Adipocyte (in vitro differentiated cells): Measurements from ENCODE around the gene DOCK1.

Source experiments
- DNase-seq: peaks from one replicate; pipeline ENCODE4 v3.0.0-alpha.2; 2015; ENCODE audit warnings: low read depth
- H3K27me3 ChIP-seq: replicated peaks from 2 replicates; pipeline ENCODE4 v1.7.0; 2013; ENCODE audit warnings: mild to moderate bottlenecking, low read length, moderate library complexity; ENCODE audit not compliant: control insufficient read depth, insufficient read depth
- H3K36me3 ChIP-seq: 2 replicates; pipeline ENCODE4 v1.7.0; 2013; ENCODE audit warnings: low read length, mild to moderate bottlenecking, moderate library complexity; ENCODE audit not compliant: control insufficient read depth, insufficient read depth, severe bottlenecking
- H3K4me1 ChIP-seq: 2 replicates; pipeline ENCODE4 v1.7.0; 2013; ENCODE audit warnings: mild to moderate bottlenecking, low read length, moderate library complexity; ENCODE audit not compliant: control insufficient read depth, insufficient read depth
- H3K4me3 ChIP-seq: 2 replicates; pipeline ENCODE4 v1.7.0; 2013; ENCODE audit warnings: mild to moderate bottlenecking, low read length, moderate library complexity
- H3K9ac ChIP-seq: 2 replicates; pipeline ENCODE4 v1.7.0; 2013; ENCODE audit warnings: mild to moderate bottlenecking, low read length, moderate library complexity
- H3K9me3 ChIP-seq: 2 replicates; pipeline ENCODE4 v1.7.0; 2013; ENCODE audit warnings: mild to moderate bottlenecking, low read length, moderate library complexity; ENCODE audit not compliant: control insufficient read depth

DOCK1 gene

GRCh38 chr10:126940670-126941310, 35.6 kb downstream of the DOCK1 start:
- no peaks in the 10 kb centered on the region for H3K36me3 ChIP-seq
- DNase-seq = no peak
- no peaks in the 10 kb centered on the region for H3K27me3 ChIP-seq
- no peaks in the 10 kb centered on the region for H3K4me1 ChIP-seq
- no peaks in the 10 kb centered on the region for H3K9me3 ChIP-seq
- H3K4me3 ChIP-seq = no peak overlapping the region
- H3K9ac ChIP-seq = no peak overlapping the region

GRCh38 chr10:126944191-126944590, 39.0 kb downstream of the DOCK1 start:
- no peak for DNase-seq
- Histone ChIP-seq H3K9me3 (no peaks in the 10 kb centered on the region), H3K9ac (no peak overlapping the region), H3K4me1 (no peaks in the 10 kb centered on the region), H3K4me3 (no peak overlapping the region), H3K36me3 (no peaks in the 10 kb centered on the region), H3K27me3 (no peaks in the 10 kb centered on the region)

DNA sequence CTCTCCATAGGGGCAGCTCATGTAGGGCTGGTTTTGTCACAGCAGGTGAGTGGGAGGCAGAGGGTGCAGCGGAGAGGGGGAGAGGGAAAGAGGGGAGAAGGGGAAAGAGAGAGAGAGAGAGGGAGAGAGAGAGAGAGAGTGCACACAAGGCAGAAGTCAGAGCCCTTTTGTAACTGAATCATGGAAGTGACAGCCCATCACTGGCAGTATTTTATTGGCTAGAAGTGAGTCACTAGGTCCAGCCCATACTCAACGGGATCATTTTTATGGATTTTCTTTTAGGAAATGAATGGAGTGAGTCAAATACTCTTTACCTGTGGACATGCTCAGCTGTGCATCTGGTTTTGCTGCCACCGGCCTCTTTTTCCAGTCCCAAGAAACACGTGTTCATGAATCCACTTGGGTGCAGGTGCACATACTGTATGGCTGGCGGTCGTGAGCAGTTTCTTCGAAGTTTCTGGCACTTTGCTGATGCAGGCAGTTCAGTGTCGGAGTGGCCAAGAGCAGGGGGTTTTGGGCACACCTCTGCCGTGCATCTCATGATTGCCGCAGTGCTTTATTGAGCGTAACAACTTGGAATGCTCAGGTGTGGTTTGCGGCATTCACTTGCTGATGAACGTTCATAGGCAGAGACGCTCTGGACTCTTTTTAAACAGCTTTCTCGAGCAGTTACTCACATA, 40.3 kb downstream of the DOCK1 start:
- Histone ChIP-seq H3K36me3 (no peaks in the 10 kb centered on the region), H3K9me3 (no peaks in the 10 kb centered on the region), H3K27me3 (no peaks in the 10 kb centered on the region), H3K4me1 (no peaks in the 10 kb centered on the region), H3K9ac (no peak overlapping the region), H3K4me3 (no peak overlapping the region)
- DNase-seq = no peak

- Histone ChIP-seq H3K9me3 (no peaks in the 10 kb centered on the region), H3K36me3 (no peaks in the 10 kb centered on the region), H3K4me3 (no peak overlapping the region), H3K9ac (no peak overlapping the region), H3K27me3 (no peaks in the 10 kb centered on the region), H3K4me1 (no peaks in the 10 kb centered on the region)
- no peak for DNase-seq
Observed at GRCh38 chr10:126946746-126947145, 41.5 kb downstream of the DOCK1 start.

DNA sequence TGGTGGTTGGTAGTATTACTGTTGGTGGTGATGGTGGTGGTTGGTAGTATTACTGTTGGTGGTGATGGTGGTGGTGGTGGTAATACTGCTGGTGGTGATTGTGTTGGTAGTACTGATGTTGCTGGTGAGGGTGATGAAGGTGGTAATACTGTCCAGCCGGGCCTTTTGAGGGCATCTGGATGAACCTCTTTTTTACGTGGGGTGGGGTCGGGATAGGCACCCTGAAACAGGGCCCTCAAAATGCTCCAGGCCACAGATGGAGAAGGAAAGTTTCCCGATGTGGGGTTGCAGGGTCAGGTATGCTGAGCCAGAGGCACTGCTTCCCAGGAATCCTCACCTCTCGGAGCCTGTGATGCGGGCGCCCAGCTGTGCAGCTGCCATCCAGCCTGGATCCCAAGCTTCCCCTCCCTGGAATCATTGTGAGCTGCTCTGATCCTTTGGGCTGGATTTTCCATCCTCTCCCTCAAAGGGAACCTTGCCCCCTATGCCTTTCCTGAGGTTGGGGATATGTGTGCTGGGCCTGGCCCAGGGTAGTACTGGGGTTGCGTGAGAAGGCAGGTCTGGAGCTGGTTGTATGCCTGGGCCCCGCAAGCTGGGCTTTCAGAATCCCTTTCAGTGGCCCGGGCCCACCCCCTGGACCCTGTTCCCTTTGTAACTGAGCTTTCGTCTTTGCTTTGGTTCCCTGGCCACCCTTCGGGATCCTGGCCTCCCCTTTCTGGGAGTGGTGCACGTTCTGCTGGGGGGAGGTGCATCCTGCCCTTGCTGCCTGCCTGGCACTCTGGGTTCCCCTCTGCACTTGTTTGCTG, 43.3 kb downstream of the DOCK1 start:
- H3K36me3 ChIP-seq = no peaks in the 10 kb centered on the region

DNA sequence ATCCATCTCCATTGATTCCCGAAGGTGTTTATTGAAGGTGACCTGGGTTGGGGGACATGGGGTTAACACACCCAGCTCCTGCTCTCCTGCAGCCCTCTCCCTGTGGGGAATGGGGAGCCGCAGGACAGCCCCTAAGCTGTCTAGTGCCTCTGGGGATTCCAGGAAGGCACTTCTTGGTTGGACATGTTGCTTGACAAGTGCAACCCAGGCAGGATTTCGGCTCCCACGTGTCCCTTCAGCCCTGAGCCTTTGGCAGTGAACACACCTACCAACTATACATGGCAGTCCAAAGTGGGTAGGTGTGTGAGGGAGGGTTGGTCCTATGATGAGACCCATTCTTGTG, 43.9 kb downstream of the DOCK1 start:
- H3K4me1 ChIP-seq = no peaks in the 10 kb centered on the region
- no peak overlapping the region for H3K9ac ChIP-seq
- H3K27me3 ChIP-seq = no peaks in the 10 kb centered on the region
- H3K9me3 ChIP-seq = no peaks in the 10 kb centered on the region
- H3K36me3 ChIP-seq = no peaks in the 10 kb centered on the region
- no peak overlapping the region for H3K4me3 ChIP-seq
- DNase-seq = no peak

More for the DNA sequence above, 43.3 kb downstream of the DOCK1 start:
- Histone ChIP-seq H3K4me3 (no peak overlapping the region), H3K27me3 (no peaks in the 10 kb centered on the region), H3K9me3 (no peaks in the 10 kb centered on the region), H3K4me1 (no peaks in the 10 kb centered on the region), H3K9ac (no peak overlapping the region)
- no peak for DNase-seq

- Histone ChIP-seq H3K9ac (no peak overlapping the region), H3K4me1 (peaks cover 2% of the 10 kb centered on the region), H3K9me3 (no peaks in the 10 kb centered on the region), H3K27me3 (no peaks in the 10 kb centered on the region), H3K36me3 (no peaks in the 10 kb centered on the region), H3K4me3 (no peak overlapping the region)
- no peak for DNase-seq
Observed at GRCh38 chr10:126950401-126951105, 45.3 kb downstream of the DOCK1 start.

GRCh38 chr10:126953886-126954285, 48.7 kb downstream of the DOCK1 start:
- H3K4me3 ChIP-seq = no peak overlapping the region
- H3K27me3 ChIP-seq = no peaks in the 10 kb centered on the region
- peaks cover 11% of the 10 kb centered on the region for H3K4me1 ChIP-seq
- no peak overlapping the region for H3K9ac ChIP-seq
- DNase-seq = no peak
- H3K9me3 ChIP-seq = no peaks in the 10 kb centered on the region
- H3K36me3 ChIP-seq = no peaks in the 10 kb centered on the region

GRCh38 chr10:126955396-126955795, 50.2 kb downstream of the DOCK1 start:
- Histone ChIP-seq H3K27me3 (no peaks in the 10 kb centered on the region), H3K9me3 (no peaks in the 10 kb centered on the region), H3K4me1 (peaks cover 11% of the 10 kb centered on the region), H3K36me3 (no peaks in the 10 kb centered on the region), H3K9ac (no peak overlapping the region), H3K4me3 (no peak overlapping the region)
- no peak for DNase-seq

DNA sequence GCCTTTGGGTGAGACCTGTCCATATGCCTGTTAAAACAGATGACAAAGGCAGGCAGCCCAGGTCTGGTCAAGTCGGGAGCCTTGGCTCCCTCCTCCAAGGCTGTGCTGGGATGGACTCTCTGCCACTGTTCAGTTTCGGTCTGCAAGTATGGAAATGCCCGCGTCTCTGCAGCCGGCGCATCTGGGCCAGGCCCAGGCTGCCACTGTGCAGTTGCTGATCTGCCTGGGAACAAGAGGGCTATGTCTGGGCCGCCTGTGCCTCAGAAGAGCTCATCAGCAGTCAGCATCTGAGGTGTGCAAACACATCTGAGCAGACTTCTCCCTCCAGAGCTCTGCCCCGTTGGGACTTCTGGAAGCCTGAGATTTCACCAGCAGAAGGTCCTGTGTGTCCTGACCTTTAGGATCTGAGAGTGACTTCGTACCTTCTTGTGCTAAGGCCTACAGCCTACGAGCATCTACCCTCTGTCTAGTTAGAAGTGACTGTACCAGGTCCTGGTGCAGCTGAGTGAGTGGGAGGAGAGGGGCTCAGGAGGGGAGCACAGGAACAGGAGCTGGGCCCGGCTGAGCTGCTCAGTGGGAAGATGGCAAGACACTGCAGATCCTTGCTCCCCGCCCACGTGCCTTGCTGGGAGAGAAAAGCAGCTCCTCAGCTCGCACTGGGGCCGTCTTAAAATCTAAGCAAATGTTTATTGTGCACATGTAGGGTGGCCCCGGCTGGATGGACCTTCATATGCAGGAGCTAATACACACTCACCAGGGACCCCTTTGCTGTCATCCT, 50.9 kb downstream of the DOCK1 start:
- Histone ChIP-seq H3K4me1 (peaks cover 11% of the 10 kb centered on the region), H3K27me3 (no peaks in the 10 kb centered on the region), H3K4me3 (no peak overlapping the region), H3K9me3 (no peaks in the 10 kb centered on the region), H3K36me3 (no peaks in the 10 kb centered on the region), H3K9ac (no peak overlapping the region)
- DNase-seq = no peak
